Measurements from ENCODE around the gene TCL1B. TPM values are rescaled to one million over a fixed set of nuclear protein-coding genes. Genes with fewer than 3 reads are reported as not detected.

TCL1B gene
- polyA plus RNA-seq, 1 donor (not counting 4 experiments of a cell fraction or from before 2014, with no cell fraction given), result not detected

DNA sequence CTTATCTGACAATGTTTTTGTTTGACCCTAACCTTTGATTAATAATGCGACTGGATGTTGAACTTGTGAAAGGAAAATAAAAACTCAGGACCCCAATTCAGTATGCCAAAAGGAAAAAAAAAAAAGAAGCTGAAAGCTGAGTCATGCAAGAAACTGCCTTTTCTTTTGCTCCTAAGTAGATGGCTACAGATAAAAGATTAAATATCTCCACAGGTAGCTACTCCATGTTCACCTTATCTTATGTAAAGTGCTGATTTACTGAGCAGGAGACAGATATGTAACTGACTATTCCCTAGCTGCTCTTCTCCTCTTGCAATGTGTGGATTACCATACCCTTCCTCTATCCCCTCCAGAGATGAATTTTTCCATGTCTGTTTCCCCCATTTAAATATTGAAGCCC, 30.8 kb upstream of the TCL1B start:
- TF ChIP-seq EZH2 (IDR thresholded peaks at IDR 0.05; ENCODE audit: low read length), result no peak
- TF ChIP-seq, protein P1, sequence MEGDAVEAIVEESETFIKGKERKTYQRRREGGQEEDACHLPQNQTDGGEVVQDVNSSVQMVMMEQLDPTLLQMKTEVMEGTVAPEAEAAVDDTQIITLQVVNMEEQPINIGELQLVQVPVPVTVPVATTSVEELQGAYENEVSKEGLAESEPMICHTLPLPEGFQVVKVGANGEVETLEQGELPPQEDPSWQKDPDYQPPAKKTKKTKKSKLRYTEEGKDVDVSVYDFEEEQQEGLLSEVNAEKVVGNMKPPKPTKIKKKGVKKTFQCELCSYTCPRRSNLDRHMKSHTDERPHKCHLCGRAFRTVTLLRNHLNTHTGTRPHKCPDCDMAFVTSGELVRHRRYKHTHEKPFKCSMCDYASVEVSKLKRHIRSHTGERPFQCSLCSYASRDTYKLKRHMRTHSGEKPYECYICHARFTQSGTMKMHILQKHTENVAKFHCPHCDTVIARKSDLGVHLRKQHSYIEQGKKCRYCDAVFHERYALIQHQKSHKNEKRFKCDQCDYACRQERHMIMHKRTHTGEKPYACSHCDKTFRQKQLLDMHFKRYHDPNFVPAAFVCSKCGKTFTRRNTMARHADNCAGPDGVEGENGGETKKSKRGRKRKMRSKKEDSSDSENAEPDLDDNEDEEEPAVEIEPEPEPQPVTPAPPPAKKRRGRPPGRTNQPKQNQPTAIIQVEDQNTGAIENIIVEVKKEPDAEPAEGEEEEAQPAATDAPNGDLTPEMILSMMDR (optimal IDR thresholded peaks at IDR 0.05 in 1 of 3, IDR thresholded peaks at IDR 0.05 in 1 of 3, conservative IDR thresholded peaks at IDR 0.05 in 1 of 3; ENCODE audit: extremely low read depth in 1 of 3, insufficient read depth in 2 of 3, low read length in 3 of 3), result no peak
- Histone ChIP-seq H3K27ac (ENCODE audit: control insufficient read depth, insufficient read depth, low read length) (no peak overlapping the region), H3K27me3 (ENCODE audit: control insufficient read depth, extremely low read depth, insufficient read depth, low read length) (peaks cover 4% of the 10 kb centered on the region), H3K4me2 (ENCODE audit: control insufficient read depth, extremely low read depth, insufficient read depth, low read depth, low read length) (no peak overlapping the region), H3K4me3 (ENCODE audit: control insufficient read depth in 2 of 3, extremely low read depth in 1 of 3, insufficient read depth in 2 of 3, low read depth in 1 of 3, low read length in 3 of 3) (no peak overlapping the region), H3K4me1 (ENCODE audit: control insufficient read depth, extremely low read depth, insufficient read depth, low read length) (no peaks in the 10 kb centered on the region), H3K9me1 (ENCODE audit: control insufficient read depth, extremely low read depth, insufficient read depth, low read length) (no peaks in the 10 kb centered on the region), H2AFZ (ENCODE audit: control insufficient read depth, low read length) (no peak overlapping the region), H3K9ac (ENCODE audit: control insufficient read depth, extremely low read depth, insufficient read depth, low read length) (no peak overlapping the region), H4K20me1 (ENCODE audit: control insufficient read depth, extremely low read depth, insufficient read depth, low read length) (no peaks in the 10 kb centered on the region), H3K36me3 (ENCODE audit: control insufficient read depth in 2 of 2, extremely low read depth in 1 of 2, insufficient read depth in 2 of 2, low read length in 2 of 2) (no peaks in the 10 kb centered on the region), H3K9me3 (ENCODE audit: control insufficient read depth, low read depth, low read length) (no peaks in the 10 kb centered on the region), H3K79me2 (ENCODE audit: control insufficient read depth, insufficient read depth, low read length) (no peaks in the 10 kb centered on the region)
- FAIRE-seq (no peak), DNase-seq (ENCODE audit: low read depth, low spot score) (no peak)
- dilution Hi-C loops (cut with MboI; ENCODE audit: extremely low pct_ligation_motif_present, low sequenced_read_pairs), result no loop called here

GRCh38 chr14:95656634-95657033, 29.6 kb upstream of the TCL1B start:
- no peak overlapping the region for H3K27ac ChIP-seq (ENCODE audit: control insufficient read depth, insufficient read depth, low read length)
- no peak overlapping the region for H2AFZ ChIP-seq (ENCODE audit: control insufficient read depth, low read length)
- dilution Hi-C loops (cut with MboI; ENCODE audit: extremely low pct_ligation_motif_present, low sequenced_read_pairs), result no loop called here
- H3K4me1 ChIP-seq (ENCODE audit: control insufficient read depth, extremely low read depth, insufficient read depth, low read length), result no peaks in the 10 kb centered on the region
- no peak overlapping the region for H3K9ac ChIP-seq (ENCODE audit: control insufficient read depth, extremely low read depth, insufficient read depth, low read length)
- H3K9me1 ChIP-seq (ENCODE audit: control insufficient read depth, extremely low read depth, insufficient read depth, low read length), result no peaks in the 10 kb centered on the region
- H3K79me2 ChIP-seq (ENCODE audit: control insufficient read depth, insufficient read depth, low read length), result no peaks in the 10 kb centered on the region
- FAIRE-seq, result no peak
- H3K9me3 ChIP-seq (ENCODE audit: control insufficient read depth, low read depth, low read length), result no peaks in the 10 kb centered on the region
- no peak for TF ChIP-seq EZH2 (IDR thresholded peaks at IDR 0.05; ENCODE audit: low read length)
- TF ChIP-seq, protein P1 (optimal IDR thresholded peaks at IDR 0.05 in 1 of 3, IDR thresholded peaks at IDR 0.05 in 1 of 3, conservative IDR thresholded peaks at IDR 0.05 in 1 of 3; ENCODE audit: extremely low read depth in 1 of 3, insufficient read depth in 2 of 3, low read length in 3 of 3), result no peak
- H3K36me3 ChIP-seq (ENCODE audit: control insufficient read depth in 2 of 2, extremely low read depth in 1 of 2, insufficient read depth in 2 of 2, low read length in 2 of 2), result no peaks in the 10 kb centered on the region
- H3K4me3 ChIP-seq (ENCODE audit: control insufficient read depth in 2 of 3, extremely low read depth in 1 of 3, insufficient read depth in 2 of 3, low read depth in 1 of 3, low read length in 3 of 3), result no peak overlapping the region
- no peaks in the 10 kb centered on the region for H4K20me1 ChIP-seq (ENCODE audit: control insufficient read depth, extremely low read depth, insufficient read depth, low read length)
- H3K4me2 ChIP-seq (ENCODE audit: control insufficient read depth, extremely low read depth, insufficient read depth, low read depth, low read length), result no peak overlapping the region
- peaks cover 7% of the 10 kb centered on the region for H3K27me3 ChIP-seq (ENCODE audit: control insufficient read depth, extremely low read depth, insufficient read depth, low read length)
- no peak for DNase-seq (ENCODE audit: low read depth, low spot score)
